HG03469 (cell line): Measurements from ENCODE around the gene TTLL3.
A peak's percentile ranks its signal among the peaks of the same experiment; 100 is the strongest.

Experiments
- ATAC-seq: cut with Tn5 transposase; IDR thresholded peaks from one replicate; pipeline ENCODE4 v1.9.1; 2021; ENCODE audit warnings: mild to moderate bottlenecking, moderate library complexity, moderate number of reproducible peaks; ENCODE audit not compliant: unreplicated experiment

The TTLL3 gene

GRCh38 chr3:9804996-9805395 lies 5.1 kb upstream of the TTLL3 start:
- ATAC-seq = no peak

- ATAC-seq = no peak
Measured at GRCh38 chr3:9806137-9806536, 3.9 kb upstream of the TTLL3 start.

- ATAC-seq = no peak
Measured at GRCh38 chr3:9806688-9807589, 3.1 kb upstream of the TTLL3 start.

GRCh38 chr3:9807981-9808344 lies 2.1 kb upstream of the TTLL3 start:
- ATAC-seq = no peak

GRCh38 chr3:9808345-9809037 lies 1.6 kb upstream of the TTLL3 start:
- ATAC-seq = peak; percentile 33

GRCh38 chr3:9809239-9809614 lies 835 bp upstream of the TTLL3 start:
- no peak for ATAC-seq

GRCh38 chr3:9810433-9810770 lies 340 bp downstream of the TTLL3 start:
- no peak for ATAC-seq

- ATAC-seq = no peak
Measured at GRCh38 chr3:9810846-9811245, 784 bp downstream of the TTLL3 start.

GRCh38 chr3:9812870-9813483 lies 2.9 kb downstream of the TTLL3 start:
- no peak for ATAC-seq

GRCh38 chr3:9815986-9816385 lies 5.9 kb downstream of the TTLL3 start:
- ATAC-seq = no peak

GRCh38 chr3:9817436-9817835 lies 7.4 kb downstream of the TTLL3 start:
- no peak for ATAC-seq

- no peak for ATAC-seq
Measured at GRCh38 chr3:9818666-9819335, 8.7 kb downstream of the TTLL3 start.

GRCh38 chr3:9820543-9820942 lies 10.5 kb downstream of the TTLL3 start:
- ATAC-seq = no peak

- ATAC-seq = no peak
Measured at GRCh38 chr3:9820946-9821345, 10.9 kb downstream of the TTLL3 start.

- no peak for ATAC-seq
Measured at GRCh38 chr3:9825451-9826040, 15.5 kb downstream of the TTLL3 start.

- no peak for ATAC-seq
Measured at GRCh38 chr3:9826815-9827573, 16.9 kb downstream of the TTLL3 start.

GRCh38 chr3:9828801-9829755 lies 19.0 kb downstream of the TTLL3 start:
- ATAC-seq = no peak

- ATAC-seq = no peak
Measured at GRCh38 chr3:9831253-9831652, 21.2 kb downstream of the TTLL3 start.

- no peak for ATAC-seq
Measured at GRCh38 chr3:9833078-9833477, 23.0 kb downstream of the TTLL3 start.
